Activated CD4-positive, alpha-beta T cell treated with anti-CD3 and anti-CD28 coated beads, Interleukin-2, amount 10 ng/mL, durations not matched to agents 7 days and 5 days (primary cell): ENCODE data around the gene CCDC159. TPM values are rescaled to one million over a fixed set of nuclear protein-coding genes. Genes with fewer than 3 reads are reported as not detected.

Experiments used
- CTCF ChIA-PET: fragments of 350-600 bp; sonication (Branson Sonifier 250); formaldehyde crosslinking; loops from one replicate; lab custom pipeline; 2021; ENCODE audit warnings: antibody characterized with exemption; lab: Charles Lee
- POLR2A ChIA-PET: fragments of 350-600 bp; sonication (Branson Sonifier 250); formaldehyde crosslinking; loops from one replicate; lab custom pipeline; 2021; ENCODE audit warnings: antibody characterized with exemption; lab: Charles Lee
- DNase-seq: peaks from one replicate; pipeline ENCODE4 v3.0.0-alpha.2; 2020
- H3K27ac Mint-ChIP-seq: one replicate; pipeline ENCODE4 v1.8.0; 2021; ENCODE audit warnings: mild to moderate bottlenecking, moderate library complexity, mixed read lengths
- H3K27me3 Mint-ChIP-seq: one replicate; pipeline ENCODE4 v1.8.0; 2021; ENCODE audit warnings: mixed read lengths
- H3K36me3 Mint-ChIP-seq: one replicate; pipeline ENCODE4 v1.8.0; 2021; ENCODE audit warnings: low read depth, mixed read lengths
- H3K4me1 Mint-ChIP-seq: one replicate; pipeline ENCODE4 v1.8.0; 2021; ENCODE audit warnings: mixed read lengths
- H3K4me3 Mint-ChIP-seq: one replicate; pipeline ENCODE4 v1.8.0; 2021; ENCODE audit warnings: mild to moderate bottlenecking, moderate library complexity, mixed read lengths
- H3K9me3 Mint-ChIP-seq: one replicate; pipeline ENCODE4 v1.8.0; 2021; ENCODE audit warnings: mixed read lengths
- total RNA-seq, 2 experiments: library from RNA; stranded (reverse); gene quantifications; one replicate each; pipeline ENCODE4 v1.2.3, GENCODE V29; 2021

The CCDC159 gene
- total RNA-seq, 2 experiments from 2014 or later: 18.0 to 20.5 TPM

GRCh38 chr19:11361771-11362731 is 15.7 kb downstream of the CCDC159 start:
- no peaks in the 10 kb centered on the region for H3K27me3 Mint-ChIP-seq
- ChIA-PET CTCF (interaction anchor here (0.7 to 1.5 kb wide), 4 partner anchors 15 to 733 kb away, joined by 3 to 5 read pairs (median 4); no protein-coding TSS in a partner anchor), POLR2A (no interaction called here)
- H3K36me3 Mint-ChIP-seq: no peaks in the 10 kb centered on the region
- no peaks in the 10 kb centered on the region for H3K4me1 Mint-ChIP-seq
- H3K9me3 Mint-ChIP-seq: no peaks in the 10 kb centered on the region
- no peak overlapping the region for H3K27ac Mint-ChIP-seq
- H3K4me3 Mint-ChIP-seq: no peak overlapping the region
- no peak for DNase-seq

GRCh38 chr19:11363881-11364280 is 17.6 kb downstream of the CCDC159 start:
- Mint-ChIP-seq H3K27ac (no peak overlapping the region), H3K9me3 (no peaks in the 10 kb centered on the region), H3K4me1 (no peaks in the 10 kb centered on the region), H3K36me3 (peaks cover 2% of the 10 kb centered on the region), H3K4me3 (no peak overlapping the region), H3K27me3 (no peaks in the 10 kb centered on the region)
- POLR2A ChIA-PET: no interaction called here
- no peak for DNase-seq
- CTCF ChIA-PET: interaction anchor here (0.6 kb wide), 1 partner anchor 49 kb away, joined by 4 read pairs; no protein-coding TSS in a partner anchor

- H3K9me3 Mint-ChIP-seq: no peaks in the 10 kb centered on the region
- H3K4me1 Mint-ChIP-seq: no peaks in the 10 kb centered on the region
- ChIA-PET CTCF (no interaction called here), POLR2A (no interaction called here)
- peaks cover 2% of the 10 kb centered on the region for H3K36me3 Mint-ChIP-seq
- no peak for DNase-seq
- H3K4me3 Mint-ChIP-seq: no peak overlapping the region
- H3K27ac Mint-ChIP-seq: no peak overlapping the region
- H3K27me3 Mint-ChIP-seq: no peaks in the 10 kb centered on the region
Observed at GRCh38 chr19:11364296-11364904, 18.1 kb downstream of the CCDC159 start.

- POLR2A ChIA-PET: no interaction called here
- H3K4me1 Mint-ChIP-seq: no peaks in the 10 kb centered on the region
- H3K27ac Mint-ChIP-seq: no peak overlapping the region
- no peak for DNase-seq
- peaks cover 3% of the 10 kb centered on the region for H3K36me3 Mint-ChIP-seq
- H3K9me3 Mint-ChIP-seq: no peaks in the 10 kb centered on the region
- no peaks in the 10 kb centered on the region for H3K27me3 Mint-ChIP-seq
- no peak overlapping the region for H3K4me3 Mint-ChIP-seq
- CTCF ChIA-PET: no interaction called here
Observed at GRCh38 chr19:11364935-11365334, 18.6 kb downstream of the CCDC159 start.

GRCh38 chr19:11365557-11366117 is 19.3 kb downstream of the CCDC159 start:
- H3K27me3 Mint-ChIP-seq: no peaks in the 10 kb centered on the region
- H3K9me3 Mint-ChIP-seq: no peaks in the 10 kb centered on the region
- H3K4me1 Mint-ChIP-seq: no peaks in the 10 kb centered on the region
- DNase-seq: no peak
- H3K27ac Mint-ChIP-seq: no peak overlapping the region
- ChIA-PET CTCF (interaction anchor here (0.5 kb wide), 1 partner anchor 505 kb away, joined by 3 read pairs; no protein-coding TSS in a partner anchor), POLR2A (no interaction called here)
- H3K36me3 Mint-ChIP-seq: peaks cover 3% of the 10 kb centered on the region
- H3K4me3 Mint-ChIP-seq: no peak overlapping the region

DNA sequence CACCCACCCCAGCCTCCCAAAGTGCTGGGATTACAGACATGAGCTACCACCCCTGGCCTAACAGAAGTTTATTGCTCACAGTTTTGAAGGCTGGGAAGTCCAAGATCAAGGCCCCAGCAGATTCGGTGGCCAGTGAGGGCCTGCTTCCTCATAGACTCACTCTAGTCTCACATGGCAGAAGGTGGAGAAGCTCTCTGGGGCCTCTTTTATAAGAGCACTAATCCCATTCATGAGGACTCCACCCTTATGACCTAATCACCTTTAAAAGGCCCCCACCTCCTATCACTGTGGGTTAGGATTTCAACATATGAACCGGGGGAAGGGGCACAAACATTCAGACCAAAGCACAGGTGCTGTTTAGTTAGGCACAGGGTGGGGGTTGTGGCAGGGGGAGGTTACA is 21.2 kb downstream of the CCDC159 start:
- no peak for DNase-seq
- Mint-ChIP-seq H3K9me3 (no peaks in the 10 kb centered on the region), H3K4me3 (no peak overlapping the region), H3K4me1 (no peaks in the 10 kb centered on the region), H3K27ac (no peak overlapping the region), H3K27me3 (no peaks in the 10 kb centered on the region), H3K36me3 (peaks cover 3% of the 10 kb centered on the region)
- ChIA-PET CTCF (interaction anchor here (1.1 to 5.5 kb wide), 5 partner anchors 9 to 68 kb away, joined by 3 to 28 read pairs (median 6); partner anchors contain the start of genes CCDC159, ODAD3, PRKCSH and TMEM205), POLR2A (no interaction called here)

- no peaks in the 10 kb centered on the region for H3K27me3 Mint-ChIP-seq
- no peaks in the 10 kb centered on the region for H3K9me3 Mint-ChIP-seq
- POLR2A ChIA-PET: interaction anchor here (0.6 kb wide), 1 partner anchor 11 kb away, joined by 4 read pairs; no protein-coding TSS in a partner anchor
- no peak overlapping the region for H3K27ac Mint-ChIP-seq
- CTCF ChIA-PET: interaction anchor here (0.5 to 5.5 kb wide), 3 partner anchors 10 to 330 kb away, joined by 4 to 28 read pairs (median 13); partner anchors contain the start of genes CCDC159 and TMEM205
- DNase-seq: no peak
- H3K4me3 Mint-ChIP-seq: no peak overlapping the region
- peaks cover 3% of the 10 kb centered on the region for H3K36me3 Mint-ChIP-seq
- peaks cover 7% of the 10 kb centered on the region for H3K4me1 Mint-ChIP-seq
Observed at GRCh38 chr19:11370744-11371143, 24.4 kb downstream of the CCDC159 start.

GRCh38 chr19:11373166-11373884 is 27.0 kb downstream of the CCDC159 start:
- Mint-ChIP-seq H3K4me1 (peaks cover 24% of the 10 kb centered on the region), H3K36me3 (peaks cover 14% of the 10 kb centered on the region), H3K27me3 (no peaks in the 10 kb centered on the region), H3K4me3 (peak overlapping the region; percentile 5), H3K27ac (no peak overlapping the region), H3K9me3 (peaks cover 2% of the 10 kb centered on the region)
- POLR2A ChIA-PET: no interaction called here
- CTCF ChIA-PET: interaction anchor here (1.4 to 2.0 kb wide), 2 partner anchors 10 to 62 kb away, joined by 5 to 7 read pairs; partner anchors contain the start of gene PRKCSH
- DNase-seq: no peak

DNA sequence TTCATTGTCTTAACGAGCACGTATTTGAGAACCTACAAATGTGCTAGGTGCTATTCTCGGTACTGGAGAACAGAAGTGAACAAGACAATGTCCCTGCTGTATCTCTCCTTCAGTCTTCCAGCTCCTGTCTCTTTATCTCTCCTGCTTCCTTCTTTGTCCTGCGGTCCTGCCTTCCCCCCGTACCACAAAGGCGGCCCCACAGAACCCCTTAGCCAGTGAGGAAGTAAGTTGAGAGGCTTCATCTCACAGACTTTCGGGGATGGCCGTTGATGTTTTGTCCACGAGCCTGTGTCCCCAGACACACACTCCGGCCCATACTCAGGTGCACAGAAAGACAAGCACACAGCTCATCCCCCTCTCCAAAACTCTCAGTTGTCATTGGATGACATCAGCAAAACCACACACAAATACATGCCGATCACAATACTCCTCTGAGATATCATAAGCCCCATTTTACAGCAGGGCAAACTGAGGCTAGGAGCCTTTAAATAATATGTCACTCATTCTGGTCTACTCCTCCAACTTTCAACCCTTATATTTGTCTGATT is 27.6 kb downstream of the CCDC159 start:
- CTCF ChIA-PET: interaction anchor here (0.5 to 2.0 kb wide), 8 partner anchors 9 to 1297 kb away, joined by 3 to 12 read pairs (median 4); partner anchors contain the start of genes CCDC159, PRKCSH and TMEM205
- Mint-ChIP-seq H3K4me1 (peaks cover 28% of the 10 kb centered on the region), H3K36me3 (peaks cover 16% of the 10 kb centered on the region), H3K4me3 (no peak overlapping the region), H3K27ac (no peak overlapping the region), H3K27me3 (no peaks in the 10 kb centered on the region), H3K9me3 (peaks cover 2% of the 10 kb centered on the region)
- POLR2A ChIA-PET: interaction anchor here (0.5 to 0.7 kb wide), 2 partner anchors 281 to 645 kb away, joined by 3 to 4 read pairs; no protein-coding TSS in a partner anchor
- DNase-seq: no peak

DNA sequence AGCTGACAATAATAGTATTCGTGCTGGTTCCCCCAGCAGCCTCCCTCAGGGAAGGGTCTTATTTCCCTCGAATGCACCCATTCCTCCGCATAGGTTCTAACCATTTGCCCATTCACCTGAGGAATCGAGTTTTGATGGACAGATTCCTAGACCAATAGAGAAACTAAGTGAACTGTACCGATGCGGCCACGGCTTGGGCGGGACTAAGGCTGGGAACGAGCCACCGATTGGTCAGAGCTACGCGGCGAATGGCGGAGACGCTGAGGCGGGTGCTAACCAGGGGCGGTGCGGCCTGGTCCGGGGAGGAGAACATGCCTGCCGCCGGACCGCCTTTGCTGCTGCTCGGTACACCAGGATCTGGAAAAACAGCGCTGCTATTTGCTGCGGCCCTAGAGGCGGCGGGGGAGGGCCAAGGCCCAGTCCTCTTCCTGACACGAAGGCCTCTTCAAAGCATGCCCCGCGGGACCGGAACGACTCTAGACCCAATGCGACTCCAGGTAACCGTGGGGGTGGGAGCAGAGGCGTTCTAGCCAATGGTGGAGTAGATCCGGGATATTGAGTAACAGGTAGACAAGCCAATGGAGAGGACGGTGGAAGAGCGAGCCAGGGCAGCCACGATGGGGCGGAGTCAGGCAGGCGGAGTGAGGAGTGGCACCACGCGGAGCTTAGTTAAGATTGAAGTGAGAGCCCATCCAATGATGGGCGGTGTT is 28.3 kb downstream of the CCDC159 start, which contains the start of gene SWSAP1:
Gene SWSAP1, plus strand, starts transcription at position 234 of the 710 bp plus-strand sequence. Its CDS starts 15 bp downstream, at position 249.
- Mint-ChIP-seq H3K27ac (no peak within 1 kb of the TSS), H3K4me1 (peaks cover 28% of the 10 kb centered on the region), H3K9me3 (peaks cover 2% of the 10 kb centered on the region), H3K36me3 (peaks cover 16% of the 10 kb centered on the region), H3K4me3 (peak within 1 kb of the TSS; percentile 5), H3K27me3 (no peaks in the 10 kb centered on the region)
- ChIA-PET CTCF (interaction anchor here (0.5 to 2.0 kb wide), 13 partner anchors 9 to 1297 kb away, joined by 3 to 12 read pairs (median 3); partner anchors contain the start of genes CCDC159, PRKCSH and TMEM205), POLR2A (interaction anchor here (0.5 to 1.5 kb wide), 4 partner anchors 28 to 645 kb away, joined by 3 to 5 read pairs (median 4); partner anchors contain the start of genes CCDC159 and TMEM205)
- peak; percentile 98 for DNase-seq
